Endometrial microvascular endothelial cells (primary cell): ENCODE results near the gene RGS10. TPM values are rescaled to one million over a fixed set of nuclear protein-coding genes. Genes with fewer than 3 reads are reported as not detected.
"Not testable (repeated sequence)": the region's sequence is repeated elsewhere in the genome, so short reads cannot be mapped to it uniquely, and the experiment has no call there.

ENCODE experiments used
- in situ Hi-C: cut with HindIII; loops from 2 replicates; pipeline ENCODE4 v1.10.0; 2017; ENCODE audit warnings: low sequenced_read_pairs, low pct_unique_long_range_greater_than_20kb; ENCODE audit errors: inconsistent ontology term
- total RNA-seq: library from RNA; depleted of rRNA; stranded (reverse); fragments of >200 nt; gene quantifications from one replicate; pipeline ENCODE4 v1.2.3, GENCODE V29; 2015; ENCODE audit errors: inconsistent ontology term

The RGS10 gene
- total RNA-seq, 1 donor from 2014 or later, result 41.3 TPM

- in situ Hi-C loops, result no loop called here
These were observed 63.0 kb downstream of the RGS10 start for GRCh38 chr10:119479532-119479931.

GRCh38 chr10:119478811-119479341 is 63.6 kb downstream of the RGS10 start:
- in situ Hi-C loops, result no loop called here

GRCh38 chr10:119478111-119478802 is 64.3 kb downstream of the RGS10 start:
- in situ Hi-C loops, result no loop called here

DNA sequence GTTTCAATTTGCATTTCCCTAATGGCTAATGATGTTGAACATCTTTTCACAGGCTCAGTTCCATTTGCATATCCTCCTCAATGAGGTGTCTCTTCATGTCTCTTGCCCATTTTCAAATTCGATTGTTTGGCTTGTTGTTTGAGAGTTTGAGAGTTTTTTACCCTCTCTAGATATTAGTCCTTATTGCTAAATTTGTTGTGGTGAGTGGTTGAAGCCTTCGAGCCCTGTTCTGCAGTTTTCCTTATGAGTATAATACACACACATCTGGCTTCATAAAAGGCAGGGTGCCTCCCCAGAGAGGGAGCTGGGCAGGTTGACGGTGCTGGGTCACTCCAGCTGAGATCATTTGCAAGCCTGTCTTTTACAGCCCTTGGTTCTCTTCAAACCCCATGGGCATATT is 65.1 kb downstream of the RGS10 start:
- in situ Hi-C loops, result no loop called here

DNA sequence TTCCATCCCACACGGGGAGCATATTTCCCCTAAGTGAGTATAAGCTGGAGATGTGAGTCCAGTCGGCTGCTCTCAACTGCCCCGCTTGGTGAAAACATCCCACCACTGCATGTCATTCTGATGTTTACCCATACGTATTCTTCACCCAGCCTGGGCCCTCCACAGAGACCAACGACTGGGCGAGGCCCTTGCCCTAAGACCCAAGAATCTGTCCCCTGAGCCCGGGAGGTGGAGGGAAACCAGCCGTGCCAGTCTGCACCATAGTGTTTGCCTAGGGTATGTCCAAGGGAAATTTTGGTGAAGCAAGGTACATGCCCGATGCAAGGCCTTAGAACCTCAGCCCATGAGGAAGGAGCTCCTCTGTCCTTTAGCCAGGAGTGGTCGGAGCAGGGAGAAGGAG is 67.9 kb downstream of the RGS10 start:
- in situ Hi-C loops, result no loop called here

GRCh38 chr10:119473771-119474170 is 68.7 kb downstream of the RGS10 start:
- in situ Hi-C loops, result no loop called here

- in situ Hi-C loops, result no loop called here
These were observed 71.4 kb downstream of the RGS10 start for GRCh38 chr10:119470920-119471702.

DNA sequence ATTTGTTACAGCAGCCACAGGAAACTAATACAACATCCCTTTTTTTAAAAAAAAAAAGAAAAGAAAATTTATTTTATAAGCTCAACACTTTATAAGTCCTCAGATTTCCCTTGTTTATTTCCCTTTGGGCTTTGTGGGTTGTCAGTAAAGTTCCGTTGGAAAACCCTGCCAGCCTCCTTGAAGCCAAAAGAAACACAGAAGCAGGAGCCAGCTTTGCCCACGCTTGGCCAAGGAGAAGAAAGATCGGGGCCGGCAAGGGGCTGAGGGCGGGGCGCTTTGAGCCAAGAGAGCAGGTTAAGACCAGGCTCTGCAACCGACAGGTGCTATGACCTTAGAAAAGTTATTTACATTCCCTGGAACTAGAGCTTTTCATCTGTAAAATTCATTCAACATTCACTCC is 72.7 kb downstream of the RGS10 start:
- in situ Hi-C loops, result no loop called here

GRCh38 chr10:119469325-119469707 is 73.2 kb downstream of the RGS10 start:
- in situ Hi-C loops, result no loop called here

DNA sequence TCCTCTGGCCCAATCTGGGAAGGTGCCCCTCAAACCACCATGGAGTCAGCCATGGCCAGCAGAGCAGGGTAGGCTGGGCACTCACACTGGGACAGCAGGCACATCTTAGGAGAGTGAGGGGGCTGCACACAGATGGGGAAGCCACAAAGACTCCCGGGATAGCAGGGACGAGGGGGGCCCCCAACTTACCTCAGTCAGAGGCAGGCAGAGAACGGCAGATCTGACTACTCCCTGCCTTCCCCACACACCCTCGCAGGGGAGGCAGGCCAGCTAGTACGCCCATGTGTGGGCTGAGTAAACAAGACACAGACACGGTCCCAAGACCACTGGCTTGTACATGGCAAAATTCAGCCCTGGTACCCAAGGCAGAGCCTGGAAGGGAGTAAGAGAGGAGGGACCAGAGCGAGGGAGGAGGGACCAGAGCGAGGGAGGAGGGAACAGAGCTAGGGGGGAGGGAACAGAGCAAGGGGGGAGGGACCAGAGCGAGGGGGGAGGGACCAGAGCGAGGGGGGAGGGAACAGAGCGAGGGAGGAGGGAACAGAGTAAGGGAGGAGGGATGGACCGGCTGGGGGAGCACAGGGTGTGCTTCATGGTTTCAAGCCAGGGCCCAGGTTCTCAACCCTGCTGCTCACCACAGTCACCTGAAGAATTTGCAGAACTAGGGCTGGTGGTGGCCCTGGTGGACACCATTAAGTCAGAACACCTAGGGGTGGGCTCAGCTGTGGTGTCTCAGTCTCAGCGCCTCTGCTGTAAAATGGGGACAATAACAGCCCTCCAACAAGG is 73.8 kb downstream of the RGS10 start:
- in situ Hi-C loops, result no loop called here

DNA sequence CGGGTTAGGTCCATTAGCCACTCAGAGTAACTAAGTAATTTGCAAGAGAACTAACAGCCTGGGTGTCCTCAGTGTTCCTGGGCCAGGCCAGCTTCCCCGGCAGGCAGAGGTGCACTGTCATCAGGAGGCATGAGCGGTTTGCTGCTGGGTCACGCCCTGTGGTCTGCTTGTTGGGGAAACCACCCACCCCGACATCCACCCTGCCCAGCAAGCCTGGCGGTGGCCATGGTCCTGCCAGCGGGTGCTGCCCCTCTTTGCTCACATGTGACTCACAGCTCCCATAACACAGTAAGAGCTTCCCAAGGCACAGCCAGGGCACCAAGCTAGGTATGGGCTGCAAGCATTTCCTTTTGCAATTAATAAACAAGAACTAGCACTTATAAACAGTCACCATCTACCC is 75.9 kb downstream of the RGS10 start:
- in situ Hi-C loops, result no loop called here

GRCh38 chr10:119466076-119466475 is 76.4 kb downstream of the RGS10 start:
- in situ Hi-C loops, result no loop called here

DNA sequence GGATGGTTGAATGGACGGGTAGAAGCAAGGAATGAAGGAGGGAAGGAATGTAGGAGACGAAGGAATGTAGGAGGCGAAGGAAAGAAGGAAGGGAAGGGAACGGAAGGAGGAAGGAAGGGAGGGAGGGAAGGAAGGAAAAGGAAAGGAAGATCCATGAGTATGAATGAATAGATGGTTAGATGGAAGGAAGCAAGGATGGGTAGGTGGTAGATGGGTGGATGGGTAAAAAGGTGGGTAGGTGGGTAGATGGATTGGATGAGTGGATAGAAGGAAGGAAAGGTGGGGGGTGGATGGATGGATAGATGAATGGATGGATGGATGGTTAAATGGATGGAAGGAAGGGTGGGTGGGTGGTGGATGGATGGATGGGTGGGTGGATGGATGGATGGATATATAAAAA is 77.4 kb downstream of the RGS10 start:
- in situ Hi-C loops, result no loop called here

GRCh38 chr10:119463195-119463594 is 79.3 kb downstream of the RGS10 start:
- in situ Hi-C loops, result not testable (repeated sequence)

- in situ Hi-C loops, result no loop called here
These were observed 79.7 kb downstream of the RGS10 start for GRCh38 chr10:119462773-119463172.

- in situ Hi-C loops, result no loop called here
These were observed 80.6 kb downstream of the RGS10 start for GRCh38 chr10:119461923-119462322.

GRCh38 chr10:119461380-119461779 is 81.1 kb downstream of the RGS10 start:
- in situ Hi-C loops, result no loop called here

DNA sequence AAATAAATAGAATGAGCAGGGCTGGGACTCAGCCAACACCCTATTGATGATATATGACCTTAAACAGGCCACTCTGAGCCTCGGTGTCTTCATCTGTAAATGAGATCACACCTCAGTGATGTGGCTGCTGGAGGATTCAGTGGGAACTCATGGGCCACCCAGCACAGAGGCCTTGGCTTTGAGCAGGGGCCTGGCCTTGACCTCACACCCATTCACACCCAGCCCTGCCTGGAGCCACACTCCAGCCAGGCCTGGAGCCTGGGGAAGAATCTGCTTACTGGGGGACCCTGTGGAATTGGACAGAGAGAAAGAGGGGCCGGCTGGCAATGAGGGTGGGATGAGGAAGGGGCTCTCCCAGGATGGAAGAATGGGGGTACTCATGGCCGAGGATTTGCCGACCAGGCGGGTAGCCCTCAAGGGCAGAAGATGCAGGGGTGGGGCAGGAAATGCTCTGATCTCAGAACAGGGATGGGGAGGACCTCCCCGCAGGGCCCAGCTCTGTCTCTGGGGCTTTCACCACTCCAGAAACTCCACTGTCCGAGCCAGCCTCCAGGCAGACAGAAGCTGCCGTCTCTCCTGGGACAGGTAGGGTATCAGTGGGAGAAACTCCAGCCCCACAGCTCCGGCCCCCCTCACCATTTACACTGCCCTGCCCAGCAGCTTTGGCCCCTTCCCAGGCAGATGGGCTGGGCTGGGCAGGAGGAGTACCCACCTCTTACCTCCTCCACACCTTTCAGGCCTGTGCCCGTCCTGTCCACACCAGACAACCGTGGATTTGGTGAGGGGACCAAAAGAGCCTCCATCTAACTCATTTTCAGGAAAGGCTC is 81.9 kb downstream of the RGS10 start:
- in situ Hi-C loops, result no loop called here
